HG03354 (cell line): Measurements from ENCODE around the gene FAHD1.
"Not testable (repeated sequence)": the region's sequence is repeated elsewhere in the genome, so short reads cannot be mapped to it uniquely, and the experiment has no call there.

Experiments used
- ATAC-seq: cut with Tn5 transposase; IDR thresholded peaks from one replicate; pipeline ENCODE4 v1.9.1; 2021; ENCODE audit warnings: mild to moderate bottlenecking; ENCODE audit not compliant: unreplicated experiment, poor library complexity, severe bottlenecking

Gene FAHD1

DNA sequence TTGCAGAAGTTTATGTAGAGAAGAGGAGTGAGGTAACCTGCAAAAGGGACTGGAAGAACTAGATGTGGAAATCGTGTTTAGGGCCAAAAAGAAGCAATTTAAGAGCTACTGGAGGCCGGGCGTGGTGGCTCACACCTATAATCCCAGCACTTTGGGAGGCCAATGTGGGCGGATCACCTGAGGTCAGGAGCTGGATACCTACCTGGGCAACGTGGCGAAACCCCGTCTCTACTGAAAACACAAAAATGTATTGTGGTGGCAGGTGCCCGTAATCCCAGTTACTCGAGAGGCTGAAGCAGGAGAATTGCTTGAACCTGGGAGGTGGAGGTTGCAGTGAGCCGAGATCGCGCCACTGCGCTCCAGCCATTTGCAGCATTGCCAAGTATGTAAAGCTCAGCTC lies 49.1 kb downstream of the FAHD1 start:
- ATAC-seq = not testable (repeated sequence)

DNA sequence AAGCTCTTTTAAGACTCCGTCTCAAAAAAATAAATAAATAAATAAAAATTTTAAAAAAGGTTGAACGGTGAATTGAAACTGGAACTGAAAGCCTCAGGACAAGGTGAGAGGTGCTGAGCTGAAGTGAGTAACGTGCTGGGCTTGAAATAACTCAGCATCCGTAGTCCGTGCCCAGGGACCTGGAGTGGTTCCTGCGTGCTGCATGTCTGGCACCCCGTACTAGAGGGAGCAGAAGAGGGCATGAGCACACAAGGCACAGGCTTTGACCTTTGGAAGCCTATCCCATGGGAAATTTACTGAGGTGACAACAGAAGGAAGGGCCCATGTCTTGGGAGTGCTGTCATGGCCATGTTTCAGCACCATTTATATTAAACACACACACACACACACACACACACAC lies 49.5 kb downstream of the FAHD1 start:
- ATAC-seq = no peak

DNA sequence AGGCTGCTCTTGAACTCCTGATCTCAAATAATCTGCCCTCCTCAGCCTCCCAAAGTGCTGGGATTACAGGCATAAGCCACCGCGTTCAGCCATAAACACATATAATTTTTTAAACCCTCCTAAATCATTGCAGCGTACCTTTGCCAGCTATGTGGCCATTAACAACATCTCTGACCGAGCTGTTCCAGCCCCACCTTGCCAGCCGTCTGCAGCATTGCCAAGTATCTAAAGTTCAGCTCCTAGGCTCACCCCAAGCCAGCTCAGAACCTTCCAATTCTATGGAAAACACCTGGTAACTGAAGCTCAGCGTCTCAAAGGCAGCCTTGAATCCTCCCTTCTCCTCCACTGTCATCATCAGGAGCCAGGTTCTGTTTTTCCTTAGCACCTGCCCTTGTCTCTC lies 50.1 kb downstream of the FAHD1 start:
- no peak for ATAC-seq

DNA sequence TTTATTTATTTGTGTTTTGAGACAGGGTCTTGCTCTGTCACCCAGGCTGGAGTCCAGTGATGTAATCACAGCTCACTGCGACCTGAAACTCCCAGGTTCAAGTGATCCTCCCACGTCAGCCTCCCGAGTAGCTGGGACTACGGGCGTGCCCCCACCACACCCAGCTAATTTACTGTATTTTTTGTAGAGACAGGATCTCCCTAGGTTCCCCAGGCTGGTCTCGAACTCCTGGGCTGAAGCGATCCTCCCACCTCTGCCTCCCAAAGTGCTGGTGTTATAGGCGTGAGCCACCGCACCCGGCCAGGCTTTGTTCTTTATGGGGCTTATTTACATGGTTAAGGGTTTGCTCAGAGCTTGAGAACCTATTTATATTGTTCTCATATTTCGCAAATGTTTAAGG lies 50.8 kb downstream of the FAHD1 start:
- no peak for ATAC-seq

DNA sequence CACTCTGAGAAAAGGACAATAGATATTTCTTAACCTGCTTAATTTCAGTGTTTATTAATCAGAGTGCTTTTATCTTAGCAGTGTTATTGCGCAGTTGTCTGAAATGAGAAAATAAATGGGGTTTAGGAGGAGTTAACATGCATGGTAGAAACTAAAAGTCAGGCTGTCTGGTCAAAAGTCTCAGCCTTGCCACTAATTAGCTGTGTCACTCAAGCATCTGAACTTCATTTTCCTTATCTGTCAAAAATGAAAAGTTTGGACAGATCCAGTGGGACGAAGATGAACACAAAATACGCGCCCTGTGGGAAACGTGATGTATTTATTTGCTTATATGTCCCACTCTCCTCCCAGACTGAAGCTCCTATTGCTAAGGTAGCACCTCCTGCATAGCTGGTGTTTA lies 51.2 kb downstream of the FAHD1 start:
- no peak for ATAC-seq
